UCSD-AML1 (cell line): ENCODE data around the gene ATRN.
"Not testable (repeated sequence)": the region's sequence is repeated elsewhere in the genome, so short reads cannot be mapped to it uniquely, and the experiment has no call there.

Experiments
- DNase-seq: peaks from one replicate; lab custom pipeline; 2025; ENCODE audit not compliant: unreplicated experiment; lab: John Stamatoyannopoulos, UW

ATRN gene

DNA sequence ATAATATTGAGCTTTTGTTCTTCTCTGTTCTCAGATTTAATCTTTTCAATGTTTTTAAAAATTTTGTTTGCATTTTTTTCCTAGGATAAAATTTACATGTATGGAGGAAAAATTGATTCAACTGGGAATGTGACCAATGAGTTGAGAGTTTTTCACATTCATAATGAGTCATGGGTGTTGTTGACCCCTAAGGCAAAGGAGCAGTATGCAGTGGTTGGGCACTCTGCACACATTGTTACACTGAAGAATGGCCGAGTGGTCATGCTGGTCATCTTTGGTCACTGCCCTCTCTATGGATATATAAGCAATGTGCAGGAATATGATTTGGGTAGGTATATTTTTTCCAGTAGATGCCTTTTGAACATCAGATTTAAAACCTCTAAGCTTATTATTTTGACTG lies 89.8 kb downstream of the ATRN start:
- DNase-seq: no peak

- DNase-seq: no peak
Measured at GRCh38 chr20:3563133-3563532, 92.3 kb downstream of the ATRN start.

DNA sequence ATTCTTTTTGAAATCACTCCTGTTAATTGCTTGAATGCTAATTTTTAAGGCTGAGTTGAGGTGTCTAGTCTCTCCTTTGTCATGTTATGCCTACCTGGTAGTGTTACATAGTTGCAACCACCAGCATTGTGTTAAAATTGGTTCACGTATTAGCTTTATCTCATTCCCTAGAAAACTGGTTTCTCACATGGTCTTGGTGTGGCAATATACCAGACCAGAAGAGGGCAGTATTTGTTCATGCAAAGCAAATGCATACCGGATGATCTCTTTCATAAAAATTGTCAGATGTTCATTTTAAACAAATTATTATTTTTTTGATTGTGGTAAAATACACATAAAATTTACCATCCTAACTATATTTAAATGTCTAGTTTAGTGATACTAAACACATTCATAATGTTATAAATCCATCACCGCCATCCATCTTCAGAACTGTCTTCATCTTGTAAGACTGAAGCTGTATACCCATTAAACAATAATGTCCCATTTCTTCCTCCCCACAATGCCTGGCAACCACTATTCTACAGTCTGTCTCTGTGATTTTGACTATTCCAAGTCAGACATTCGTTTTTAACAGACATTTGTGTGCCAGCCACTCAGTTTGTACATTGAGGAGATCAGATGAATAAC lies 92.8 kb downstream of the ATRN start:
- no peak for DNase-seq

- no peak for DNase-seq
Measured at GRCh38 chr20:3565851-3566250, 95.0 kb downstream of the ATRN start.

DNA sequence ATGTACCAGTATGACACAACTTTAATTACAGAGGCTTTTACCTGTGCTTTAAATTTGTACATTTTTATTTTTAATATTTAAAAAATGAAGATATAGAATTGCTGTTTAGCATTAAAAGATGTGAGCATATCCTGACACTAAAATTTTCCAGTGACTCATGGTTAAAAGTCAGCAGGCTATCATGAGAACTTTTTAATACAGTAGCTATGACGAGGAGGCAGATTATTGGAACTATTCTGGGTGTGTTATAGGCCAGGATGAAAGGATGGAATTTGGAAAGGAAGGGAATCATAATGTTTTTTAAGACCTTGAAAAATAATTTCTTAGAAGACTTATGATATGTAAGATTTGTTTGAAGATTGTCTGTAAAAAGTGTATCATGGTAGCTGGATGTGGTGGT lies 101.3 kb downstream of the ATRN start:
- no peak for DNase-seq

DNA sequence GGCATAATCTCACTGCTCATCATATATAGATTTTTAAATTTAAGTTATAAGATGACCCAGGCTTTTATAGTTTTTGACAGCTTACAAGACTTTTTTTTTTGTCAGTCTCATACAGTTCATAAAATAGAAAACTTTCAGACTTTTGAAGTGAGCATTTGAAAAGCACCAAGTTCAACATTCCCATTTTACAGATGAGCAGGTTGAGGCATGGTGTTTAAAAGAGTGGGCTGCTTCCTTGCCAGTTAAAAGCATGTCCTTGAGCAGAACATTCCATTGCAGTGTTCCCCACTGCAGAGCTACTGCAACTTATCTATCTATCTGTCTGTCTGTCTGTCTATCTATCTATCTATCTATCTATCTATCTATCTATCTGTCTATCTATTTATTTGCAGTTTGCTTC lies 105.5 kb downstream of the ATRN start:
- no peak for DNase-seq

- no peak for DNase-seq
Measured at GRCh38 chr20:3577366-3577765, 106.5 kb downstream of the ATRN start.

- no peak for DNase-seq
Measured at GRCh38 chr20:3580412-3580811, 109.6 kb downstream of the ATRN start.

- no peak for DNase-seq
Measured at GRCh38 chr20:3583765-3584164, 112.9 kb downstream of the ATRN start.

- DNase-seq: no peak
Measured at GRCh38 chr20:3586093-3586492, 115.3 kb downstream of the ATRN start.

DNA sequence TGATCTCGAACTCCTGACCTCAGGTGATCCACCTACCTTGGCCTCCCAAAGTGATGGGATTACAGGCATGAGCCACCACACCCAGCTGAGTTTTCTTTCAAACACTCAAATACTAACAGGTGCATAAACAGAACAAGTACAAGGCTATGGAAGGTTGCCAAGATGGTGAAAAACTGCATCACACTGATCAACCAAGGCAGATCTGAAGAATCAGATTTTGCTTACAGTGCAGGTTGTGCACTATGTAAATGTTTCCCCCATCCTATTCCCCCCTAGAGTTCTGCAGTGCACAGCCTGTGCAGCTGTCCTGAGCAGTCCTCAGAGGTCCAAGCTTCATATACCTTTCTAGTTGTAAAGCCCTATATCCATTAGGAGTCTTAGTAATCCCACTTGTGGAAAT lies 119.3 kb downstream of the ATRN start:
- no peak for DNase-seq

DNA sequence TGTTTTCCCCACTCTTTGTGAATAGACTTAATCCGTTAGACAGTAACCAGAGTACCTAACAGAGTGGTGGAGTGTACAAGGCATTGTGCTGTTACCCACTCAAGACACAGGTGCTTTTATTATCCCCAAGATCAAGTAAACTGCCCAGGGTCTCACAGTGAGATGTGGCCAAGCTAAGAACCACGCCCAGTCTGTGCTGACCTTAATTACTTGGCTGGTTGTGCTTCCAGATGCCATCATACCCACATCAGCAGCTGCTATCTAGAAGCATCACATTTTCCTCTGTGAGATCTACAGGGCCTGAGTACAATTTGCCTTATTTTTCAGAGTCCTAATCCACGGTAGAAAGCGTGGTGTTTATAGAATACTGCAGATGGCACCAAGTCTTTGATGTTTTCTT lies 122.1 kb downstream of the ATRN start:
- no peak for DNase-seq

GRCh38 chr20:3595541-3595940 lies 124.7 kb downstream of the ATRN start:
- no peak for DNase-seq

DNA sequence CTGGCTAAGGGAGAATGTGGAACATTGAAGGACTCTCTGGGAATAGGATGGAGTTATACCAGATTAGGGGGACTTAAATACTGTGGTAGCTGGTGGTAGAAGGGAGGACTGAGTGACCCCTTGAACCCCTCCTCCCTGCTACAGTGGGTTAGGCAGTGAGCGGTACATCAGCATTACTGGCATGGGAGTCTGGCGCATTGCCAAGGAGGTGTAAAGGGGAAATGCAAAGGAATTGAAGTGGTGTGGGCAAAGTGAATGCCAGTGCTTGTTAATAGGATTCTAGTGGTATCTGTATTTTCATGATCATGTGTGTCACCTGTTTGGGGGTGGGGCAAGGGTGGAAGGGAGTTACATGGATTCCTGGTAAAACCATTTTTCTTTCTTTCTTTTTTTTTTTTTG lies 132.3 kb downstream of the ATRN start:
- no peak for DNase-seq

DNA sequence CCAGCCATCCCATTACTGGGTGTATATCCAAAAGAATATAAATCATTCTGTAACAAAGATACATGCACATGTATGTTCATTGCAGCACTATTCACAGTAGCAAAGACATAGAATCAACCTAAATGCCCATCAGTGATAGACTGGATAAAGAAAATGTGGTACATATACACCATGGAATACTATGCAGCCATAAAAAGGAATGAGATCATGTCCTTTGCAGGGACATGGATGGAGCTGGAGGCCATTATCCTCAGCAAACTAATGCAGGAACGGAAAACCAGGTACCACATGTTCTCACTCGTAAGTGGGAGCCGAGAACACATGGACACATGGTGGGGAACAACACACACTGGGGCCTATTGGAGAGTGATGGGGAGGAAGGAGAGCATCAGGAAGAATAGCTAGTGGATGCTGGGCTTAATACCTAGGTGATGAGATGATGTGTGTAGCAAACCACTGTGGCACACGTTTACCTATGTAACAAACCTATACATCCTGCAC lies 134.6 kb downstream of the ATRN start:
- not testable (repeated sequence) for DNase-seq

GRCh38 chr20:3606021-3606420 lies 135.2 kb downstream of the ATRN start:
- no peak for DNase-seq

DNA sequence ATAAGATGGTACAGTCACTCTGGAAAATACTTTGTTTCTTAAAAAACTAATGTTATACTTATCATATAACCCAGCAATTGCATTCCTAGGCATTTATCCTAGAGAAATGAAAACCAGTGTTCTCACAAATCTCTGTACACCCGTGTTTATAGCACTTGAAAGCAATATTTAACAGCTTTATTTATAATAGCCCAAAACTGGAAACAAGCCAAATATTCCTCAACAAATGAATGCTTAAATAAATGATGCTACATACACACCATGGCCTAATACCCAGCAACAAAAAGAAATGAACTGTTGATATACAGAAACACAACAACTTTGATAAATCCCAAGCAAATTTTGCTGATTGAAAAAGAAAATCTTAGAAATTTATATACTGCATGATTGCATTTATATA lies 141.1 kb downstream of the ATRN start:
- DNase-seq: no peak

- DNase-seq: no peak
Measured at GRCh38 chr20:3612795-3613572, 142.2 kb downstream of the ATRN start.

GRCh38 chr20:3613821-3614440 lies 143.1 kb downstream of the ATRN start:
- DNase-seq: no peak

- no peak for DNase-seq
Measured at GRCh38 chr20:3614466-3614865, 143.6 kb downstream of the ATRN start.

DNA sequence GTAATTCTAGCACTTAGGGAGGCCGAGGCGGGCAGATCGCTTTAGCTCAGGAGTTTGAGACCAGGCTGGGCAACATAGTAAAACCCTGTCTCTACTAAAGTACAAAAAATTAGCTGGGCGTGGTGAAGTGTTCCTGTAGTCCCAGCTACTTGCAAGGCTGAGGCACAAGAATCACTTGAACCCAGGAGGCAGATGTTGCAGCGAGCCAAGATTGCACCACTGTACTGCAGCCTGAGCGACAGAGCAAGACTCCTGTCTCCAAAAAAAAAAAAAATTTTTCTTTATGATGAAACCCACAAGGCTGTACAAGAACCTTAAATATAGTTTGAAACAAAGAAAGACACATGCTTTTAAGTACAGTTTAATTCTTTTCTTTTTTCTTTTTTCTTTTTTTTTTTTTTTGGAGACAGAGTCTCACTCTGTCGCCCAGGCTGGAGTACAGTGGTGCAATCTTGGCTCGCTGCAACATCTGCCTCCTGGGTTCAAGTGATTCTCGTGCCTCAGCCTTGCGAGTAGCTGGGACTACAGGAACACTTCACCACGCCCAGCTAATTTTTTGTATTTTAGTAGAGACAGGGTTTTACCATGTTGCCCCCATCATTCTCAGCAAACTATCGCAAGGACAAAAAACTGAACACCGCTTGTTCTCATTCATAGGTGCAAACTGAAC lies 144.5 kb downstream of the ATRN start:
- not testable (repeated sequence) for DNase-seq

DNA sequence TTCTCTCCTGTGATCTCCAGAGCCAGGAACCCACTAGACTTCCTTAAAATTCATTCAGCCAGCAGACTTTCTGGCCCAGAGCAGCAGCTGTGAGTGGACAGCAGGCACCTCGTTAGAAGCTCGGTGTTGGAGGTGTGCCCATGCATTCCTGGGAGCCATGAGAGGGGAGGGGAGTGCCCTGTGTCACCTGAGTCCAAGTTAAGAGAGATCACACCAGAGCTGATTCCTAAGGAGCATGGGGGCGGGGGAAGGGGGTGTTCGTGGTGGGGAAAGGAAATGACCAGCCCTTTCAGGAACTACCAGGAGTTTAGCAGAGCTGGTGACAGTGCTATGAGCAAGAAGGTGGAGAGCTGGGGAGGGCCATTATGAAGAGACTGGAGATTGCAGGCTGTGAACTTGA lies 145.4 kb downstream of the ATRN start:
- DNase-seq: no peak
